Effector memory CD4-positive, alpha-beta T cell (primary cell): ENCODE results near the gene ANO3.

ENCODE experiments used
- DNase-seq, 3 donors: peaks; one replicate each; pipeline ENCODE4 v3.0.0-alpha.2; 2020
- H3K27ac ChIP-seq: 2 replicates; pipeline ENCODE4 v1.7.0; 2013; ENCODE audit warnings: mild to moderate bottlenecking, low read length, moderate library complexity; ENCODE audit not compliant: insufficient read depth, poor library complexity, severe bottlenecking
- H3K27me3 ChIP-seq: replicated peaks from 2 replicates; pipeline ENCODE4 v1.7.0; 2013; ENCODE audit warnings: mild to moderate bottlenecking, low read length; ENCODE audit not compliant: insufficient read depth, control insufficient read depth, poor library complexity, severe bottlenecking
- H3K36me3 ChIP-seq: 2 replicates; pipeline ENCODE4 v1.7.0; 2013; ENCODE audit warnings: mild to moderate bottlenecking, low read length, moderate library complexity; ENCODE audit not compliant: control insufficient read depth, insufficient read depth
- H3K4me1 ChIP-seq: 2 replicates; pipeline ENCODE4 v1.7.0; 2013; ENCODE audit warnings: low read length, mild to moderate bottlenecking; ENCODE audit not compliant: control insufficient read depth, insufficient read depth, poor library complexity, severe bottlenecking
- H3K4me3 ChIP-seq: 2 replicates; pipeline ENCODE4 v1.7.0; 2013; ENCODE audit warnings: low read length, low read depth, mild to moderate bottlenecking; ENCODE audit not compliant: insufficient read depth, poor library complexity, severe bottlenecking
- H3K9me3 ChIP-seq: 2 replicates; pipeline ENCODE4 v1.7.0; 2013; ENCODE audit warnings: mild to moderate bottlenecking, low read length, moderate library complexity; ENCODE audit not compliant: control insufficient read depth

Gene ANO3

GRCh38 chr11:26348776-26349175 is 16.8 kb downstream of the ANO3 start:
- H3K36me3 ChIP-seq: no peaks in the 10 kb centered on the region
- H3K4me1 ChIP-seq: no peaks in the 10 kb centered on the region
- no peak for DNase-seq
- no peaks in the 10 kb centered on the region for H3K27me3 ChIP-seq
- no peak overlapping the region for H3K27ac ChIP-seq
- no peaks in the 10 kb centered on the region for H3K9me3 ChIP-seq
- no peak overlapping the region for H3K4me3 ChIP-seq

GRCh38 chr11:26350002-26350401 is 18.1 kb downstream of the ANO3 start:
- H3K27ac ChIP-seq: no peak overlapping the region
- H3K4me3 ChIP-seq: no peak overlapping the region
- H3K36me3 ChIP-seq: no peaks in the 10 kb centered on the region
- no peaks in the 10 kb centered on the region for H3K27me3 ChIP-seq
- no peaks in the 10 kb centered on the region for H3K9me3 ChIP-seq
- H3K4me1 ChIP-seq: no peaks in the 10 kb centered on the region
- no peak for DNase-seq

- H3K9me3 ChIP-seq: no peaks in the 10 kb centered on the region
- DNase-seq: no peak
- H3K27ac ChIP-seq: no peak overlapping the region
- no peaks in the 10 kb centered on the region for H3K36me3 ChIP-seq
- H3K4me1 ChIP-seq: no peaks in the 10 kb centered on the region
- no peaks in the 10 kb centered on the region for H3K27me3 ChIP-seq
- H3K4me3 ChIP-seq: no peak overlapping the region
These were observed 21.1 kb downstream of the ANO3 start for GRCh38 chr11:26353010-26353409.

GRCh38 chr11:26359055-26359454 is 27.1 kb downstream of the ANO3 start:
- Histone ChIP-seq H3K4me1 (no peaks in the 10 kb centered on the region), H3K27ac (no peak overlapping the region), H3K4me3 (no peak overlapping the region), H3K36me3 (no peaks in the 10 kb centered on the region), H3K27me3 (no peaks in the 10 kb centered on the region), H3K9me3 (no peaks in the 10 kb centered on the region)
- DNase-seq: no peak

- Histone ChIP-seq H3K27me3 (no peaks in the 10 kb centered on the region), H3K27ac (no peak overlapping the region), H3K9me3 (no peaks in the 10 kb centered on the region), H3K36me3 (no peaks in the 10 kb centered on the region), H3K4me1 (no peaks in the 10 kb centered on the region), H3K4me3 (no peak overlapping the region)
- no peak for DNase-seq
These were observed 33.4 kb downstream of the ANO3 start for GRCh38 chr11:26365284-26365683.

GRCh38 chr11:26377619-26378018 is 45.7 kb downstream of the ANO3 start:
- no peak overlapping the region for H3K27ac ChIP-seq
- H3K4me1 ChIP-seq: no peaks in the 10 kb centered on the region
- no peaks in the 10 kb centered on the region for H3K27me3 ChIP-seq

GRCh38 chr11:26399336-26399735 is 67.4 kb downstream of the ANO3 start:
- Histone ChIP-seq H3K4me3 (no peak overlapping the region), H3K27me3 (no peaks in the 10 kb centered on the region), H3K9me3 (no peaks in the 10 kb centered on the region), H3K36me3 (no peaks in the 10 kb centered on the region), H3K27ac (no peak overlapping the region), H3K4me1 (no peaks in the 10 kb centered on the region)
- DNase-seq: no peak

More at GRCh38 chr11:26377619-26378018, 45.7 kb downstream of the ANO3 start:
- DNase-seq: no peak
- Histone ChIP-seq H3K36me3 (no peaks in the 10 kb centered on the region), H3K4me3 (no peak overlapping the region), H3K9me3 (no peaks in the 10 kb centered on the region)

GRCh38 chr11:26410706-26411366 is 78.9 kb downstream of the ANO3 start:
- Histone ChIP-seq H3K27me3 (no peaks in the 10 kb centered on the region), H3K36me3 (no peaks in the 10 kb centered on the region), H3K27ac (no peak overlapping the region), H3K9me3 (no peaks in the 10 kb centered on the region), H3K4me3 (no peak overlapping the region), H3K4me1 (no peaks in the 10 kb centered on the region)
- DNase-seq: no peak

- no peak for DNase-seq
- H3K9me3 ChIP-seq: no peaks in the 10 kb centered on the region
- H3K27ac ChIP-seq: no peak overlapping the region
- H3K27me3 ChIP-seq: no peaks in the 10 kb centered on the region
- no peaks in the 10 kb centered on the region for H3K4me1 ChIP-seq
- H3K36me3 ChIP-seq: no peaks in the 10 kb centered on the region
- H3K4me3 ChIP-seq: no peak overlapping the region
These were observed 81.0 kb downstream of the ANO3 start for GRCh38 chr11:26412955-26413354.

- Histone ChIP-seq H3K27me3 (no peaks in the 10 kb centered on the region), H3K4me3 (no peak overlapping the region), H3K4me1 (no peaks in the 10 kb centered on the region), H3K36me3 (no peaks in the 10 kb centered on the region), H3K27ac (no peak overlapping the region), H3K9me3 (no peaks in the 10 kb centered on the region)
- DNase-seq: no peak
These were observed 86.5 kb downstream of the ANO3 start for GRCh38 chr11:26418386-26418912.
